GM12865 (cell line): ENCODE results near the gene PWWP2B.

Source experiments
- DNase-seq: peaks from one replicate; pipeline ENCODE4 v3.0.0; 2010; ENCODE audit warnings: low read depth
- H3K4me3 ChIP-seq: 2 replicates; pipeline ENCODE4 v1.5.1; 2011; ENCODE audit warnings: mild to moderate bottlenecking, low read depth, low read length, control low read depth
- CTCF ChIP-seq: IDR thresholded peaks from 2 replicates; pipeline ENCODE4 v1.5.1; 2011; ENCODE audit warnings: low read length, control low read depth, low read depth, inconsistent platforms; ENCODE audit not compliant: insufficient read depth; ENCODE audit errors: missing control alignments

PWWP2B gene

GRCh38 chr10:132368881-132369635 is 27.9 kb upstream of the PWWP2B start:
- no peak overlapping the region for H3K4me3 ChIP-seq
- DNase-seq = no peak
- TF ChIP-seq CTCF = no peak

GRCh38 chr10:132369636-132370185 is 27.3 kb upstream of the PWWP2B start:
- no peak for TF ChIP-seq CTCF
- DNase-seq = no peak
- no peak overlapping the region for H3K4me3 ChIP-seq

GRCh38 chr10:132370426-132371340 is 26.3 kb upstream of the PWWP2B start:
- no peak for DNase-seq
- H3K4me3 ChIP-seq = no peak overlapping the region
- TF ChIP-seq CTCF = no peak

GRCh38 chr10:132371641-132372081 is 25.3 kb upstream of the PWWP2B start:
- no peak overlapping the region for H3K4me3 ChIP-seq
- peak; percentile 44 for TF ChIP-seq CTCF
- DNase-seq = peak; percentile 29

GRCh38 chr10:132372516-132373095 is 24.4 kb upstream of the PWWP2B start:
- TF ChIP-seq CTCF = no peak
- DNase-seq = no peak
- no peak overlapping the region for H3K4me3 ChIP-seq

- no peak for TF ChIP-seq CTCF
- H3K4me3 ChIP-seq = no peak overlapping the region
- DNase-seq = no peak
Measured at GRCh38 chr10:132373241-132373955, 23.6 kb upstream of the PWWP2B start.
